DOHH2 (cell line): ENCODE measurements around the gene ABCG5.

Source experiments
- EZH2phosphoT487 ChIP-seq: fragments of 200-600 bp; sonication (generic); IDR thresholded peaks from 2 replicates; pipeline ENCODE4 v1.6.1; 2017; ENCODE audit warnings: borderline replicate concordance, mild to moderate bottlenecking, antibody characterized with exemption, low read length, moderate library complexity, mixed read lengths
- TF ChIP-seq, protein P1 (sequence below): fragments of 200-600 bp; sonication (generic); IDR thresholded peaks from one replicate; pipeline ENCODE4 v1.5.1; 2014; ENCODE audit warnings: antibody characterized with exemption, mild to moderate bottlenecking, low read depth, low read length; ENCODE audit not compliant: poor library complexity, severe bottlenecking

DNA sequence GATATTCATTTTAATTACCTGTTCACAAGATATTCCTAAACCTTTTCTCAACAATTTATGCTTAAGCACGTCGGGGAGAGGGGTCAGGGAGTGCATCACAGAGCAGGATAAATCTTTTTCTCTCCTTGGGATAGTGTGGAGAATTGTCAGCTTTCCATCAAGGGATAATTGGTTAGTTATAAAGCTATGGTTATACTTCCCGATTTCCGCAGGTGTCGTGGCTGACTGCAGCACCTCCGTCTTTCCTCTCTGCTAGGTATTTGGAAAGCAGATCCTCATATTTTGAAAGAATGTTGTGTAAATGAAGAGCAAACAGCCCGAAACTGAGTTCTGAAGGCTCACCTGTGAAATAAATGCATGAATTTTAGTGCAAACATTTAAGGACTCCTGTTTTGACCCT lies 64.0 kb downstream of the ABCG5 start:
- TF ChIP-seq, protein P1, sequence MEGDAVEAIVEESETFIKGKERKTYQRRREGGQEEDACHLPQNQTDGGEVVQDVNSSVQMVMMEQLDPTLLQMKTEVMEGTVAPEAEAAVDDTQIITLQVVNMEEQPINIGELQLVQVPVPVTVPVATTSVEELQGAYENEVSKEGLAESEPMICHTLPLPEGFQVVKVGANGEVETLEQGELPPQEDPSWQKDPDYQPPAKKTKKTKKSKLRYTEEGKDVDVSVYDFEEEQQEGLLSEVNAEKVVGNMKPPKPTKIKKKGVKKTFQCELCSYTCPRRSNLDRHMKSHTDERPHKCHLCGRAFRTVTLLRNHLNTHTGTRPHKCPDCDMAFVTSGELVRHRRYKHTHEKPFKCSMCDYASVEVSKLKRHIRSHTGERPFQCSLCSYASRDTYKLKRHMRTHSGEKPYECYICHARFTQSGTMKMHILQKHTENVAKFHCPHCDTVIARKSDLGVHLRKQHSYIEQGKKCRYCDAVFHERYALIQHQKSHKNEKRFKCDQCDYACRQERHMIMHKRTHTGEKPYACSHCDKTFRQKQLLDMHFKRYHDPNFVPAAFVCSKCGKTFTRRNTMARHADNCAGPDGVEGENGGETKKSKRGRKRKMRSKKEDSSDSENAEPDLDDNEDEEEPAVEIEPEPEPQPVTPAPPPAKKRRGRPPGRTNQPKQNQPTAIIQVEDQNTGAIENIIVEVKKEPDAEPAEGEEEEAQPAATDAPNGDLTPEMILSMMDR: no peak
- no peak for TF ChIP-seq EZH2phosphoT487
